T-helper 1 cell treated with Interleukin-12 subunit alpha and Interleukin-12 subunit beta and Interleukin-4 antibody, amounts not matched to agents 30 ng/mL and 1 ng/mL, for 36 hours (primary cell): ENCODE measurements around the gene OR2AE1. TPM values are rescaled to one million over a fixed set of nuclear protein-coding genes. Genes with fewer than 3 reads are reported as not detected.

Source experiments
- total RNA-seq: library from RNA; stranded (reverse); gene quantifications from 2 replicates; pipeline ENCODE4 v1.2.3, GENCODE V29; 2022

OR2AE1 gene
- total RNA-seq, 1 donor from 2014 or later = 0.39 TPM

Other genes with a start within 250 kb of the OR2AE1 start
- not detected in 2 replicates for gene CYP3A5, start 197.0 kb downstream of the OR2AE1 start, total RNA-seq
- gene CYP3A7, start 141.8 kb downstream of the OR2AE1 start, total RNA-seq = not detected in 2 replicates
- not detected in 2 replicates for gene CYP3A4, start 92.8 kb downstream of the OR2AE1 start, total RNA-seq
- gene CYP3A43, start 49.0 kb downstream of the OR2AE1 start, total RNA-seq = 0.12 TPM in 1 of 2 replicates, not detected in the other
- 29.2 and 29.7 TPM in 2 replicates for gene TRIM4, start 42.5 kb upstream of the OR2AE1 start, total RNA-seq
- gene GJC3, start 52.6 kb upstream of the OR2AE1 start, total RNA-seq = 0.32 TPM in 1 of 2 replicates, not detected in the other
- not detected in 2 replicates for gene AZGP1, start 99.0 kb upstream of the OR2AE1 start, total RNA-seq
- gene ZKSCAN1, start 138.6 kb upstream of the OR2AE1 start, total RNA-seq = 69.7 and 75.2 TPM in 2 replicates
- gene ZSCAN21, start 172.7 kb upstream of the OR2AE1 start, total RNA-seq = 8.7 and 9.2 TPM in 2 replicates
- 28.0 and 28.3 TPM in 2 replicates for gene ZNF3, start 204.7 kb upstream of the OR2AE1 start, total RNA-seq
- 95.2 and 110 TPM in 2 replicates for gene COPS6, start 211.9 kb upstream of the OR2AE1 start, total RNA-seq
- gene MCM7, start 224.4 kb upstream of the OR2AE1 start, total RNA-seq = 257 and 262 TPM in 2 replicates
- 10.7 and 12.0 TPM in 2 replicates for gene AP4M1, start 224.6 kb upstream of the OR2AE1 start, total RNA-seq
- gene TAF6, start 242.3 kb upstream of the OR2AE1 start, total RNA-seq = 67.1 and 69.0 TPM in 2 replicates
- gene CNPY4, start 242.6 kb upstream of the OR2AE1 start, total RNA-seq = 37.0 and 39.5 TPM in 2 replicates
- gene MBLAC1, start 249.9 kb upstream of the OR2AE1 start, total RNA-seq = 5.0 and 6.0 TPM in 2 replicates